NCI-H774 (cell line): ENCODE measurements around the gene PAK1IP1.
A peak's percentile ranks its signal among the peaks of the same experiment; 100 is the strongest.
"Not testable (repeated sequence)": the region's sequence is repeated elsewhere in the genome, so short reads cannot be mapped to it uniquely, and the experiment has no call there.

Source experiments
- DNase-seq: peaks from one replicate; lab custom pipeline; 2025; lab: John Stamatoyannopoulos, UW

Gene PAK1IP1

DNA sequence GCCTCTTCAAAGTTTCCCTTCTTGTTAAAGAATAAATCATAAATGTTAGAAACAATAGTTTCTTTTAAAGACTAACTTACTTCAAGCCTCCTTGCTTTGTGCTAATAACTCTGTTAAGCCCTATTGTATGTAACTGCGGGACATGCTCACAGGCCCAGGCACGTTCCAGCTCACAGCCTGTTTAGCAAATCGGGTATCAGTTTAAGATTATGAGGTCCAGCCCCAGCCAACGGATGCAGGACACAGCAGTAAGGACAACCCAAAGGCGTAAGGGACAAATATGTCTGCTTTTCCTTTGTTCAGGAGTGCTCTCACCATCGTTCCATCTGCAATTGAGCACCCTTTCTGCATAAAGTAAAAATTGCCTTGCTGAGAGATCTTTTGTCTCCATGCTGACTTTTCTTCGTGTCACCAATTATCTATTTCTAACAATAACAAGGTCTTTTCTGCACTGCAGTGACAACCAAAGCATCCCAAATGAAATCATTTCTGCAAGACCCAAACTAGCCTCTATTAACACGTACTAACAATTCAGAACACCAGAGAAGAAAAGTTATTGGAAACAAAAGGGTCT, 1.7 kb upstream of the PAK1IP1 start:
- DNase-seq: no peak

DNA sequence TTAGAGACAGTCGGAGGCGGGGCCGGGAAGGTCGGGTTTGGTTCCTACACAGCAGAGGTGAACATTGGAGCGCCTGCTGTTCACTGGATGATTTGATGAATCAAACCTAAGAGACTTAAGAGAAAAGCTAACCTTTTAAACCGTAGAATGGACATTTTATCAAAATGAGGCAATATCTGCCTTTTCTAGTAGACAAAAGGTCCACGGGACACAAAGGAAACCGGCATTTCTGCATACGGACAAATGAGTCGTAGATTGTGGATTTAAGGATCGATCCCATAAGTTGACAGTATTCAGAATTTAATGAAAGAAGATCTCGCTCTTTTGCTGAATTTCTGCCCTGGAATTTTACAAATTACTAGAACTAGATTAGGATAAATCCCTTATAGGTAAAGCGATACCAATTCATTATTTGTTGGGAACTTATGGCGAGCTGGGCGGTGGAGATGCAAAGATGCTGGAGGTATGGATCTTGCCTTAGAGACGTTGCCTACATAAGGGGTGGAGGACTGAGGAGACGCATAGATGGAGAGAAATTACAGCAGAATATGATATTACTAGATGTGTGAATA, 400 bp downstream of the PAK1IP1 start:
- DNase-seq: no peak

DNA sequence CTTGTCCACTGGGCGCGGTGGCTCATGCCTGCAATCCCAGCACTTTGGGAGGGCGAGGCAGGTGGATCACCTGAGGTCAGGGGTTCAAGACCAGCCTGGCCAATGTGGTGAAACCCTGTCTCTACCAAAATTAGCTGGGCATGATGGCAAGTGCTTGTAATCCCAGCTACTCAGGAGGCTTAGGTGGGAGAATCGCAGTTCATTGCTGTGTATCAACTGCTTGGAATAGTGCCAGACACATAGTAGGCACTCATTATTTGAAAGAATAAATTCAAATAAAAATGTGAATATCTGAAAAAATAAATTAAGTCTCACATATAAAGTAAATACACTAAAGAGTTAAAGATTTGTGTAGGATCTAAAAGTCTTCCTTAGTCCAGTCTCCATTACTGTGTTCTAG, 1.9 kb downstream of the PAK1IP1 start:
- DNase-seq: no peak

DNA sequence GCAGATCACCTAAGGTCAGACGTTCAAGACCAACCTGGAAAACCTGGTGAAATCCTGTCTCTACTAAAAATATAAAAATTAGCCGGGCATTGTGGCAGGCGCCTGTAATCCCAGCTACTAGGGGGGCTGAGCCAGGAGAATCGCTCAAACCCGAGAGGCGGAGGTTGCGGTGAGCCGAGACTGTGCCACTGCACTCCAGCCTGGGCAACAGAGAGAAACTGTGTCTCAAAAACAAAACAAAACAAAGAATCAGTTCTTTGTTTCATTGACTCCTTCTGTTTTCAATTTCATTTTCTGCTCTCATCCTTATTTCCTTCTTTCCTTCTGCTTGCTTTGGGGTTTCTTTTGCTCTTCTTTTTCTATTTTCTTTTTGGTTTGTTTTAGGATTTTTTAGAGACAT, 19.2 kb downstream of the PAK1IP1 start:
- no peak for DNase-seq

DNA sequence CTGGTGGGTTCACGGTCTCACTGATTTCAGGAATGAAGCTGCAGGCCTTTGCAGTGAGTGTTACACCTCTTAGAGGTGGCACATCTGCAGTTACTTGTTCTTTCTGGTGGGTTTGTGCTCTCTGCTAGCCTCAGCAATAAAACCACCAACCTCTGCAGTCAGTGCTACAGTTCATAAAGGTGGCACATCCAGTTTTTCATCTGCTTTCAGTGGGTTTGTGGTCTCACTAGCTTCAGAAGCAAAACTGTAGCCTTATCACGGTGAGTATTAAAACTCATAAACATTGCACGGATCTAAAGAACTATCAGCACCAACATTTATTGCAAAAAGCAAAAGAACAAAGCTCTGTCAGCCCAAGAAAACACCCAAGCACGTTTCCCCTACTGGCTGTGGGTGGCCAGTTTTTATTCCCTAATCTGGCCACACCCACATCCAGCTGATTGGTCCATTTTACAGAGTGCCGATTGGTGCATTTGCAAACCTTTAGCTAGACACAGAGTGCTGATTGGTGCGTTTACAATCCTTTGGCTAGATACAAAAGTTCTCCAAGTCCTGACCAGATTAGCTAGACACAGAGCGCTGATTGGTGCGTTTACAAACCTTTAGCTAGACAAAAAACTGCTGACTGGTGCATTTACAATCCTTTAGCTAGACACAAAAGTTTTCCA, 24.7 kb downstream of the PAK1IP1 start:
- no peak for DNase-seq

DNA sequence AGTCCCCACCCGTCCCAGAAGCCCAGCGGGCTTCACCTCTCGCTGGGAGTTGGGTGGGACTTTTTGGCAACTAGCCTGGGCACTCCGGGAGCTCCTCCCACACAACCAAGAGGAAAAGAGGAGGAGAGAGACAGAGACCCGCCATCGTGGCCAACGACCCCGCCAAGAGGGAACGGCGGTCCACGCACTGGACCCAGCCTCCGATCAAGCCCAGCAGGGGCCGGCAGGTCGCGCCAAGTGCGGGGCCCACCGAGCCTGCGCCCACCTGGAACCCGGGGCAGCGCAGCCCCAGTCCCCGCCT, 25.1 kb downstream of the PAK1IP1 start:
- DNase-seq: no peak

DNA sequence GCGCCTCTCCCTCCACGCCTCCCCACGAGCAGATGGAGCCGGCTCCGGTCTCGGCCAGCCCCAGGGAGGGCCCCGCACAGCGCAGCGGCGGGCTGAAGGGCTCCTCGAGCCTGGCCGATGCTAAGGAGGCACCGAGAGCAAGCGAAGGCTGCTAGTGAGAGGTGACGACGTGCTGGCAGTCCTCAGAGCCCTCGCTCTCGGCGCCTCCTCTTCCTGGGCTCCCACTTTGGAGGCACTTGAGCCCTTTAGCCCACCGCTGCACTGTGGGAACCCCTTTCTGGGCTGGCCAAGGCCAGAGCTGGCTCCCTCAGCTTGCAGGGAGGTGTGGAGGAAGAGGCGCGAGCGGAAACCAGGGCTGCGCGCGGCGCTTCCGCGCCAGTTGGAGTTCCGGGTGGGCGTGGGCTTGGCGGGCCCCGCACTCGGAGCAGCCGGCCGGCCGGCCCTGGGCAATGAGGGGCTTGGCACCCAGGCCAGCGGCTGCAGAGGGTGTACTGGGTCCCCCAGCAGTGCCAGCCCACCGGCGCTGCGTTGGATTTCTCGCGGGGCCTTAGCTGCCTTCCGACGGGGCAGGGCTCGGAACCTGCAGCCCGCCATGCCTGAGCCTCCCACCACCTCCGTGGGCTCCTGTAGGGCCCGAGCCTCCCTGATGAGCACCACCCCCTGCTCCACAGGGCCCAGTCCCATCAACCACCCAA, 25.6 kb downstream of the PAK1IP1 start:
- no peak for DNase-seq

DNA sequence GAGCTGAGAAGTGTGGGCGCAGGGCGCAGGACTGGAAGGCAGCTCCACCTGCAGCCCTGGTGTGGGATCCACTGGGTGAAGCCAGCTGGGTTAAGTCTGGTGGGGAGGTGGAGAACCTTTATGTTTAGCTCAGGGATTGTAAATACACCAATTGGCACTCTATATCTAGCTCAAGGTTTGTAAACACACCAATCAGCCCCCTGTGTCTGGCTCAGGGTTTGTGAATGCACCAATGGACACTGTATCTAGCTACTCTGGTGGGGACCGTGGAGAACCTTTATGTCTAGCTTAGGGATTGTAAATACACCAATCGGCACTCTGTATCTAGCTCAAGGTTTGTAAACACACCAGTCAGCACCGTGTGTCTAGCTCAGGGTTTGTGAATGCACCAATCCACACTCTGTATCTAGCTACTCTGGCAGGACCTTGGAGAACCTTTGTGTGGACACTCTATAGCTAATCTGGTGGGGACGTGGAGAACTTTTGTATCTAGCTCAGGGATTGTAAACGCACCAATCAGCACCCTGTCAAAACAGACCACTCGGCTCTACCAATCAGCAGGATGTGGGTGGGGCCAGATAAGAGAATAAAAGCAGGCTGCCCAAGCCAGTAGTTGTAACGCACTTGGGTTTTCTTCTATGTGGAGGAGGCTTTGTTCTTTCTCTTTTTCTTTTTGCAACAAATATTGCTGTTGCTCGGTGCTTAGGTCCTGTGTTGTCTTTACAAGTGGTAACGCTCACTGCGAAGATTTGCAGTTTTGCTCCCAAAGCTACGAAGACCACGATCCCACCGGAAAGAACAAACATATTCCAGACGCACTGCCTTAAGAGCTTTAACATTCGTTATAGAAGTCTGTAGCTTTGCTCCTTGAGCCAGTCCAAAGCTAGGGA, 26.4 kb downstream of the PAK1IP1 start:
- not testable (repeated sequence) for DNase-seq

DNA sequence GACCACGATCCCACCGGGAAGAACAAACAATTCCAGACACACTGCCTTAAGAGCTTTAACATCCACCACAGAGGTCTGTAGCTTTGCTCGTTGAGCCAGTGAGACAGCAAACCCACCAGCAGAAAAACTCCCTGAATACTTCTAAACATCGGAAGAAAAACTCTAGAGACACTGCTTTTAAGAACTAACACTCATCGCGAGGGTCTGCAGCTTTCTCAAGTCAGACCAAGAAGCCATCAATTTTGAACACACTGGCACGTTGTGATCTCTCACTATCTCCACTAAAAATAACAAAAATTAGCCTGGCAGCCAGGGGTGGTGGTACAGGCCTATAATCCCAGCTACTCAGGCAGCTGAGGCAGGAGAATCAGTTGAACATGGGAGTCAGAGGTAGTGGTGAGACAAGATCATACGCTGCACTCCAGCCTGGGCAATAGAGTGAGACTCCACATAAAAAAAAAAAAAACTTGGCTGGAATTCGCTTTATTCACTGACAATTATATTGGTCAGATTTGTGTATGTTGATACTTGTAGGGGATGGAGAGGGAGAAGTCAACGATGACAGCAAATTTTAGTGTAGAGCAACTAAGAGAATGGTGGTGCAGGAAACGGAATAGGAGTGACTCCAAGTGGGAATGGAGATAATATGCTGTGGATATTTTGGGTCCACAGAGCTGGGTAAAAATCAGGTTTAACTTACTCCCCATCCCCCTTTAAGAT, 27.2 kb downstream of the PAK1IP1 start:
- DNase-seq: no peak

DNA sequence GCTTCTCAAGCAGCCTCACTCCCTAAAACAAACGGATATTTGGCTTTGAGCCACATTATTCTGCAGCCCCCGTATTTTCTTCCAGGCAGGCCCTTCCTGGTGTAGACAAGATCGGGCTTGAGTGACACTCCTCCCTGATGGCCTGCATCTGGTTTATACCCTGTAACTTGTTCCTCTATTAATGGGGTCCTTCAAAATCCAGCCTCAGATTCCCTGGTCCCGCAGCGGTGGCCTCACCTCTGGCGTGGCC, 27.7 kb downstream of the PAK1IP1 start:
- DNase-seq: no peak

DNA sequence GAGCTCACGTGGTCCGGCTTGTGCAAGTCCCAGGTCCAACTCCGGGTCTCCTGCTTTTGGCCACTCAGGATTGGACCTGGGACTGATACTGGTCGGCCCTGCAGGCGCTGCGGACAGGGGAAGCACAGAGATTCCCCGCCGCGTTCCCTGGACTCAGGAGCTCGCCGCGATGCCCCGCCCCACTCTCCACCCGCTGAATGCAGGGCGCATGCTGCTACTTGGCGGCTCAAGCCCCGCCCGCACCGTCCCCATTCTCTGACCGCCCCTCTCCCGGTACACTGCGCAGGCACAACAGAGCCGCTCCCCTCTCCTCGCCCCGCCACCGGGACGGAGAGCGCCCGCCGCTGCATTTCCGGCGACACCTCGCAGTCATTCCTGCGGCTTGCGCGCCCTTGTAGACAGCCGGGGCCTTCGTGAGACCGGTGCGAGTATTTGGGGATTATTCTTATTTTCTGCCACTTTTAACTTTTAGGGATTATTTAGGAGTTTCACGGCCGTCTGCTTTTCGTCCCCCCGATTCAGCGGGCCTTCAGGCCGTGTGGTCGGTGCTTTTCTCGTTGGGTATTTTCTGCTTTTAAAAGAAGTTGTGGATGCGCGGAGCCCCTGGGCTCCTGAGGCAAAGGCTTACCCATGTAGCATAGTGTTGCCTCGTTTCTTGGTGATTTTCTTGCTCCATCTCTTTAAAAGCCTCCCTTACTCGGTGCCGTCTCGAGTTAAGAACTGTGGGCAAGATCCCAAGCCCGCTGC, 28.2 kb downstream of the PAK1IP1 start, which contains the start of gene TMEM14C:
Gene TMEM14C (plus strand): TSS at position 251 of the 747 bp plus-strand sequence. CDS start 1,544 bp downstream, outside the sequence.
- peak; percentile 94 for DNase-seq

DNA sequence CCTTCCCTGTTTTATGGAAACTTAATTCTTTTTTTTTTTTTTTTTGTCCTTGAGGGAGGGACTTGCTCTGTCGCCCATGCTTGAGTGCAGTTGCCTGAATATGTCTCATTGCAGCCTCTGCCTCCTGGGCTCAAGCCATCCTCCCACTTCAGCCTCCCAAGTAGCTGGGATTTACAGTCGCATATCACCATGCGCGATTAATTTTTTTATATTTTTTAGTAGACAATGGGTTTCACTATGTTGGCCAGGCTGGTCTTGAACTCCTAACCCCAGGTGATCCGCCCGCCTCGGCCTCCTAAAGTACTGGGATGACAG, 28.8 kb downstream of the PAK1IP1 start:
- no peak for DNase-seq

DNA sequence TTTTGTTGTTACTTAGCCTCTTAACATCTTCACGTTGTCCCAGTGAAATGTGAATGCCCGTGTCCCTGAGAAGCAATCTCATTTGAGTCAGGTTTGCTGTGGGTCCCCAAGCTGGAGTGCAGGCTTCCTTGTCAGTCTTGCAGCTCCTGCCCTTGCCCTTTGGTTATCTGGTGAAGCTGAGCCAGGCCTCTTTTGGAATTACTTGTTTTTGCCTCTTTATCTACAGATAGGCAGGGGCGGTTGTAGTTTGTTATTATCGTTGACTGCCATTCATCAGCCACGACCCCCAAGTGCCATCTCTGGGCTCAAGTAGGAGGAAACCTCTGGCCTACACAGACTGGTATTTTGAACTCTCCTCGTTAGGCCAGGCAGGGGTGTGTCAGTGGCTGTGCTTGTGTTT, 30.3 kb downstream of the PAK1IP1 start:
- DNase-seq: no peak

DNA sequence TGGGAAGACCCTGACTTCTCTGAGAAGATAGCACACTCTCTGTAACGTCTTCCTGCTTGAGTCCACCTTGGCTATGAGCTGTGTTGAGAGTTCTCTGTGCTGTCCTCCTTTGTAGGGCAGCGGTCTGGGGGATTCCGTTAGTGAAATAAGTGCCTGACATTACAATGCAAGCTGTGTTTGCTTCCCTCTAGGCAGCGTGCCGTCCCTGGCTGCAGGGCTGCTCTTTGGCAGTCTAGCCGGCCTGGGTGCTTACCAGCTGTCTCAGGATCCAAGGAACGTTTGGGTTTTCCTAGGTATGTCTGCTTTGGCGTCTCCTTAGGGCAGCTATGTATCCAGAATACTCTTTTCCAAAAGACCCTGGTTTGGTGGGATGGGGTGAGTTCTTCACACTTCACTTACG, 30.9 kb downstream of the PAK1IP1 start:
- no peak for DNase-seq

DNA sequence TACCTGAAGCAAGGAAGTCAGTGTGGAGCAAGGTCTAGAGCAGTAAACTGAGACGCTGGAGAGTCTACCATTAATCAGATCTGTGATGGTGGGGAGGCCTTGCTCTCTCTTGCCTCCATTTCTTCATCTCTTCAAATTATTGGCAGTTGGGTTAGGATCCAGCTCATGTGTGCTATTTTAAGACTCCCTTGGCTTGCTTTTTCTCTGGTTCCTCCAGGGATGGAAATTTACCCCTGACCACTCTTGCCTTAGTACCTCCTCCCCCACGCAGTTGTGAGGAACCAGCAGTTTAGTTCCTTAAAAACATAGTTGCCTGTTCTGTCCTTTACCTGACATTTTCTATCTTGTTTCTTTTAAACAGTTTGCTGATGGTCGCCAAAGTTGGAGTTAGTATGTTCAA, 35.5 kb downstream of the PAK1IP1 start:
- no peak for DNase-seq

DNA sequence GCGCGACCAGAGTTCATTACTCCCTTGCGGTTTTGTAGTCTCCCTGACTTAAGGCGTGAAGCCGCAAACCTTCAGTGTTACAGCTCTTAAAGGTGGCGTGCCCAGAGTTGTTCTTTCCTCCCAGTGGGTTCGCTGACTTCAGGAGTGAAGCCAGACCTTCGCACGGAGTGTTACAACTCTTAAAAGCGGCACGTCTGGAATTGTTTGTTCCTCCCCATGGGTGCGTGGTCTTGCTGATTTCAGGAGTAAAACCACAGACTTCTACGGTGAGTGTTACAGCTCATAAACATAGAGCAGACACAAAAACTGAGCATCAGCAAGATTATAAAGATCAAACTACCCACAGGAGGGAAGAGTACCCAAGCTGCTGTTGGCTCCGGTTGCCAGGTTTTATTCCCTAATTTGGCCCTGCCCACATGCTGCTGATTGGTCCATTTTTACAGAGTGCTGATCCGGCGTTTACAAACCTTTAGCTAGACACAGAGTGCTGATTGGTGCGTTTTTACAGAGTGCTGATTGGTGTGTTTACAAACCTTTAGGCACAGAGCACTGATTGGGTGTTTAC, 38.5 kb downstream of the PAK1IP1 start:
- DNase-seq: no peak

DNA sequence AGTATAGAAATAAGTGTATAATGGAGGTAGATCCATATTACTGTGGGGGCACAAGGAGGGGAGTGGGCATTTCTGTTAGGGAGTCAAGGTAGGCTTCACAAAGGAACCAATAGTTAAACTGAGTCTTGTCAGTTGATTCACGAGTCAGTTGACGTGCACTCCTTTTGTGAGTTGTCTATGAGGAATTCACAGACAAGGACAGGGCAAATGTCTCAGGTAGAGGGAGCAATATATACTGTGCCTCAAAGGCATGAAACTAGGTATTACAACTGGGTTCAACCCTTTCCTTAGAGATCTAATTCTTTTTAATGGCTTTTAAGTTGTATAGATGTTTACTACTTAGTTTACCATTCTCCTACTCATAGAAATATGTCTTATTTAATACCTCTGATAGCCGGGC, 39.1 kb downstream of the PAK1IP1 start:
- no peak for DNase-seq

DNA sequence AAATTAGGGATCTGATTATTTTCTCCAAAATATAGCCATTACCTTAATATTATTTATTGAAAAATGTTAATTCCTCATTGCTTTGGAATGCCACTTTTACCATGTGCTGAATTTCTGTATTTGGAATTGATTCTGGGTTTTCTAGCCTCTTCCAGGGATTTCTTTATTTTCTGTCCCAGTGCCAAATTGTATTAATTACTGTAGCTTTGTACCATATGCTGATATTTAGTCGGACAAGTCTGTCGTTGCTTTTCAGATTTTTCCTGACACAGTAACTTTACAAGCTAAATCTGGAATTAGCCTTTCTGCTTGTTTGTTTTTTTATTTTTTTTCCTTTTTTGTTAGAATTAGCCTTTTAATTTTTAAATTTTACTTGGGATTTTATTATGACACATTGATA, 42.0 kb downstream of the PAK1IP1 start:
- no peak for DNase-seq

DNA sequence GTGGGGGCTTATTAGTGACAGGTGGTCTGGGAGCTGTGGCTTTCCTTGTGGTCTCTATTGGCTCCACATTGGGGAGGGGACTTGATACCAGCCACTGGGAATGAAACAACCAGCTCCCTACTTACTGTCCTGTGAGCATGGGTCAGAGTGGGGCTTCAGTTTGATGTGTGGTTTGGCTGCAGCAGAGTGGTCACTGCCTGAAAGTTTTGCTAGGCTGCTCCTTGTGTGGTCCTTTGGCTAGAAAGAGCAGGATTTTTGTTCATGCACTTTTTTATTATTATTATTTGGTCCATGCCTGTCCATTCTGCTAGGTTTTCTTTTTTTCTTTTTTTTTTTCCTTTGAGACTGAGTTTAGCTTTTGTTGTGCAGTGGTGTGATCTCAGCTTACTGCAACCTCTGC, 45.3 kb downstream of the PAK1IP1 start:
- no peak for DNase-seq

DNA sequence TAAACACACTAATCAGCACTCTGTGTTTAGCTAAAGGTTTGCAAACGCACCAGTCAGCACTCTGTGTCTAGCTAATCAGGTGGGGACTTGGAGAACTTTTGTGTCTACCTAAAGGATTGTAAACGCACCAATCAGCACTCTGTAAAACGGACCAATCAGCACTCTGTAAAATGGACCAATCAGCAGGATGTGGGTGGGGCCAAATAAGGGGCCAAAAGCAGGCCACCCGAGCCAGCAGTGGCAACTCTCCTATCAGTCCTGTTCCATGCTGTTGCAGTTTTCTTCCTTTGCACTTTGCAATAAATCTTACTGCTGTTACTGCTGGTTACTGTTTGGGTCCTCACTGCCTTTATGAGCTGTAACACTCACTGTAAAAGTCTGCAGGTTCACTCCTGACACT, 46.9 kb downstream of the PAK1IP1 start:
- not testable (repeated sequence) for DNase-seq

DNA sequence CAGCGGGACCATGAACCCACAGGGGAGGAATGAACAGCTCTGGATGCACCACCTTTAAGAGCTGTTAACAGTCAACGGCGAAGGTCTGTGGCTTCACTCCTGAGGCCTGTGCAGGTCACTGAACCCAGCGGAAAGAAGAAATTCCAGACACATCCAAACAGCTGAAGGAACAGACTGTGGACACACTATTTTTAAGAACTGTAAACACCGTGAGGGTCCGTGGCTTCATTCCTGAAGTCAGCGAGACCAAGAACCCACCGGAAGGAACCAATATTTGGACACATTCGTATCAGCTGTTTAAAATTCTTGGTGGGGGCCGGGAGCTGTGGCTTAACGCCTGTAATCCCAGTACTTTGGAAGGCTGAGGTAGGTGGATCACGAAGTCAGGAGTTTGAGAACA, 47.5 kb downstream of the PAK1IP1 start:
- DNase-seq: no peak
